CD4-positive, alpha-beta T cell treated with Interleukin-15 for 1 hour (primary cell): ENCODE measurements around the gene LBHD2.
"Not testable (repeated sequence)": the region's sequence is repeated elsewhere in the genome, so short reads cannot be mapped to it uniquely, and the experiment has no call there.

Experiments
- DNase-seq: peaks from one replicate; pipeline ENCODE4 v3.0.0-alpha.2; 2020

The LBHD2 gene

GRCh38 chr14:103107455-103107854 lies 23.4 kb downstream of the LBHD2 start:
- DNase-seq = no peak

- no peak for DNase-seq
These were observed 24.1 kb downstream of the LBHD2 start for GRCh38 chr14:103107941-103108748.

- peak; percentile 69 for DNase-seq
These were observed 24.8 kb downstream of the LBHD2 start for GRCh38 chr14:103108749-103109207.

GRCh38 chr14:103109535-103110441 lies 25.8 kb downstream of the LBHD2 start:
- no peak for DNase-seq

GRCh38 chr14:103110681-103111231 lies 26.7 kb downstream of the LBHD2 start:
- DNase-seq = no peak

- DNase-seq = peak; percentile 33
These were observed 27.3 kb downstream of the LBHD2 start for GRCh38 chr14:103111232-103111868.

- no peak for DNase-seq
These were observed 28.6 kb downstream of the LBHD2 start for GRCh38 chr14:103112400-103113243.

- DNase-seq = no peak
These were observed 29.3 kb downstream of the LBHD2 start for GRCh38 chr14:103113303-103113702.

- DNase-seq = no peak
These were observed 29.8 kb downstream of the LBHD2 start for GRCh38 chr14:103113774-103114173.

- DNase-seq = not testable (repeated sequence)
These were observed 31.2 kb downstream of the LBHD2 start for GRCh38 chr14:103115086-103115679.

GRCh38 chr14:103115845-103116572 lies 32.0 kb downstream of the LBHD2 start:
- no peak for DNase-seq

GRCh38 chr14:103116636-103117035 lies 32.6 kb downstream of the LBHD2 start:
- DNase-seq = no peak

- not testable (repeated sequence) for DNase-seq
These were observed 33.5 kb downstream of the LBHD2 start for GRCh38 chr14:103117499-103117898.

GRCh38 chr14:103118018-103118662 lies 34.1 kb downstream of the LBHD2 start:
- DNase-seq = peak; percentile 38

GRCh38 chr14:103118663-103119404 lies 34.8 kb downstream of the LBHD2 start:
- DNase-seq = peak; percentile 88

GRCh38 chr14:103119527-103119926 lies 35.5 kb downstream of the LBHD2 start:
- DNase-seq = not testable (repeated sequence)

GRCh38 chr14:103121121-103121845 lies 37.3 kb downstream of the LBHD2 start:
- peak; percentile 54 for DNase-seq

- peak; percentile 62 for DNase-seq
These were observed 38.0 kb downstream of the LBHD2 start for GRCh38 chr14:103121846-103122584.
